Neuronal stem cell (in vitro differentiated cells): Measurements from ENCODE around the gene GMCL1.
"Not testable (repeated sequence)": the region's sequence is repeated elsewhere in the genome, so short reads cannot be mapped to it uniquely, and the experiment has no call there.

ENCODE experiments used
- DNase-seq: peaks from one replicate; pipeline ENCODE4 v3.0.0-alpha.2; 2013; ENCODE audit warnings: low spot score
- H2AFZ ChIP-seq: one replicate; pipeline ENCODE4 v1.6.1; 2013; ENCODE audit warnings: mild to moderate bottlenecking, low read length, inconsistent platforms
- H2AK5ac ChIP-seq: 2 replicates; pipeline ENCODE4 v1.6.1; 2013; ENCODE audit warnings: low read depth, mild to moderate bottlenecking, inconsistent platforms, low read length, moderate library complexity, mixed read lengths
- H2BK120ac ChIP-seq: 2 replicates; pipeline ENCODE4 v1.6.1; 2013; ENCODE audit warnings: low read depth, mild to moderate bottlenecking, inconsistent platforms, low read length, moderate library complexity, mixed read lengths
- H2BK12ac ChIP-seq: one replicate; pipeline ENCODE4 v1.6.1; 2013; ENCODE audit warnings: low read length, inconsistent platforms
- H2BK15ac ChIP-seq: 2 replicates; pipeline ENCODE4 v1.6.1; 2013; ENCODE audit warnings: mild to moderate bottlenecking, low read length, inconsistent platforms, mixed read lengths
- H2BK5ac ChIP-seq: one replicate; pipeline ENCODE4 v1.6.1; 2013; ENCODE audit warnings: inconsistent platforms, mild to moderate bottlenecking, low read length, moderate library complexity
- H3K14ac ChIP-seq: one replicate; pipeline ENCODE4 v1.6.1; 2013; ENCODE audit warnings: low read length, inconsistent platforms
- H3K18ac ChIP-seq: 2 replicates; pipeline ENCODE4 v1.6.1; 2013; ENCODE audit warnings: low read length, inconsistent platforms
- H3K23ac ChIP-seq: 2 replicates; pipeline ENCODE4 v1.6.1; 2013; ENCODE audit warnings: low read depth, mild to moderate bottlenecking, mixed read lengths, low read length, inconsistent platforms; ENCODE audit not compliant: poor library complexity
- H3K27ac ChIP-seq: replicated peaks from 3 replicates; pipeline ENCODE4 v1.5.1; 2013; ENCODE audit warnings: low read length, inconsistent platforms
- H3K27me3 ChIP-seq, 3 experiments: 2 replicates each; pipeline ENCODE4 v1.6.1; 2013; ENCODE audit warnings: low read length in 3 of 3, mild to moderate bottlenecking in 2 of 3, inconsistent platforms in 1 of 3, low read depth in 1 of 3, mixed read lengths in 1 of 3, moderate library complexity in 1 of 3; ENCODE audit not compliant: control insufficient read depth in 3 of 3, insufficient read depth in 3 of 3
- H3K36me3 ChIP-seq, 2 donors: replicated peaks in 1 of 2; 2 replicates each; pipeline ENCODE4 v1.6.1; 2013; ENCODE audit warnings: low read length in 2 of 2; ENCODE audit not compliant: control insufficient read depth in 2 of 2, insufficient read depth in 2 of 2
- H3K4ac ChIP-seq: 2 replicates; pipeline ENCODE4 v1.6.1; 2013; ENCODE audit warnings: inconsistent platforms, mild to moderate bottlenecking, low read length, moderate library complexity
- H3K4me1 ChIP-seq, 2 donors: 1 replicate in 1 of 2; 2 replicates in 1 of 2; pipeline ENCODE4 v1.6.1; 2013; ENCODE audit warnings: low read length in 2 of 2, low read depth in 1 of 2; ENCODE audit not compliant: control insufficient read depth in 2 of 2, insufficient read depth in 1 of 2
- H3K4me2 ChIP-seq: one replicate; pipeline ENCODE4 v1.6.1; 2013; ENCODE audit warnings: mild to moderate bottlenecking, low read length, inconsistent platforms; ENCODE audit not compliant: insufficient read depth, poor library complexity, severe bottlenecking
- H3K4me3 ChIP-seq, 2 donors: 2 replicates each; pipeline ENCODE4 v1.5.1; 2013; ENCODE audit warnings: low read length in 2 of 2, mild to moderate bottlenecking in 2 of 2, inconsistent platforms in 1 of 2, moderate library complexity in 1 of 2
- H3K79me1 ChIP-seq: one replicate; pipeline ENCODE4 v1.6.1; 2013; ENCODE audit warnings: low read depth, mild to moderate bottlenecking, inconsistent platforms, low read length, moderate library complexity
- H3K9ac ChIP-seq: one replicate; pipeline ENCODE4 v1.6.1; 2013; ENCODE audit warnings: mild to moderate bottlenecking, low read depth, low read length, inconsistent platforms; ENCODE audit not compliant: poor library complexity
- H3K9me3 ChIP-seq, 2 donors: replicated peaks in 1 of 2; 2 replicates each; pipeline versions ENCODE3 to v1.6.1; 2013; ENCODE audit warnings: low read length in 2 of 2, mild to moderate bottlenecking in 2 of 2, inconsistent platforms in 1 of 2, low read depth in 1 of 2, mixed read lengths in 1 of 2, moderate library complexity in 1 of 2; ENCODE audit not compliant: control insufficient read depth in 2 of 2, insufficient read depth in 1 of 2
- H4K8ac ChIP-seq: one replicate; pipeline ENCODE4 v1.6.1; 2013; ENCODE audit warnings: low read depth, mild to moderate bottlenecking, inconsistent platforms, low read length, moderate library complexity
- H4K91ac ChIP-seq: one replicate; pipeline ENCODE4 v1.6.1; 2013; ENCODE audit warnings: low read length, low read depth, mild to moderate bottlenecking, inconsistent platforms; ENCODE audit not compliant: poor library complexity
- WGBS, 2 donors: extraction: QIAGEN DNeasy Blood & Tissue Kit; methylation state at CpG; one replicate each; pipeline ENCODE4 v1.1.7; 2013; ENCODE audit warnings: missing lambda C conversion rate in 2 of 2, mixed read lengths in 1 of 2; ENCODE audit not compliant: insufficient read length in 2 of 2, insufficient replicate concordance in 1 of 2; ENCODE audit errors: extremely low coverage in 2 of 2; 5-methylcytosine and 5-hydroxymethylcytosine counted together

GMCL1 gene

DNA sequence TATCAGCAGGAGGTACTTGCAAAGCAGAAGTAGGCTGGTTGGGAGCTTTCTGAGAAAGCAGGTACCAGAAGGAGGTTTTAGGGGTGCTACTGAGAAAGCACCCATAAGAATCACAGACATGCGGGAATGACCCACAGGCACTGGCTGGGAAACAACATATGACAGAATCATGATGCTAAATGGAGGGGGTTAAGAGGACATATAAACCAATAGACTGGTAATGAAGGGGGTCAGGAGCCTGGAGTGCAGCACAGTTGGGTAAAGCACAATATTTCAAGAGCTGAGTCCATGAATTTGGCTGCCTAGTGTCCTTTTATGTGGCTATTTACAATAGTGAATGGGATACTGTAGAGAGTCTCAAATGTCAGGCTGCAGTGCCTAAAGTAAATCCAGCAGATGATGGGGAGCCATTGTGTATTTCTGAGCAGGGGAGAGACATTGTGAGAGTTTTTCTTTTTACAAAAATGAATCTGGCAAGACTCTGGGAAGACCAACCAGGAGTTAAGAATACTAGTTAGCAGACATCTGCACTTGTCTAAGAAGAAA lies 27.6 kb upstream of the GMCL1 start:
- Histone ChIP-seq H3K36me3 (no peaks in the 10 kb centered on the region), H3K9me3 (no peaks in the 10 kb centered on the region), H3K14ac (no peak overlapping the region), H3K18ac (no peak overlapping the region), H3K79me1 (no peaks in the 10 kb centered on the region), H2BK5ac (no peak overlapping the region), H3K4me3 (no peak overlapping the region), H4K91ac (no peak overlapping the region), H3K4ac (no peak overlapping the region), H3K27me3 (peaks cover 0 to 13% (median 0%) of the 10 kb centered on the region in 3 experiments), H2BK15ac (no peak overlapping the region), H4K8ac (no peak overlapping the region), H2BK12ac (no peak overlapping the region), H3K23ac (no peak overlapping the region), H3K4me2 (no peak overlapping the region), H3K4me1 (peaks cover 13 to 17% of the 10 kb centered on the region in 2 donors), H2AK5ac (no peak overlapping the region), H3K27ac (no peak overlapping the region), H2BK120ac (no peak overlapping the region), H3K9ac (no peak overlapping the region), H2AFZ (no peak overlapping the region)
- DNase-seq, result no peak
- no CpG with 5 or more reads among the region's 1 CpG for WGBS, 2 donors

DNA sequence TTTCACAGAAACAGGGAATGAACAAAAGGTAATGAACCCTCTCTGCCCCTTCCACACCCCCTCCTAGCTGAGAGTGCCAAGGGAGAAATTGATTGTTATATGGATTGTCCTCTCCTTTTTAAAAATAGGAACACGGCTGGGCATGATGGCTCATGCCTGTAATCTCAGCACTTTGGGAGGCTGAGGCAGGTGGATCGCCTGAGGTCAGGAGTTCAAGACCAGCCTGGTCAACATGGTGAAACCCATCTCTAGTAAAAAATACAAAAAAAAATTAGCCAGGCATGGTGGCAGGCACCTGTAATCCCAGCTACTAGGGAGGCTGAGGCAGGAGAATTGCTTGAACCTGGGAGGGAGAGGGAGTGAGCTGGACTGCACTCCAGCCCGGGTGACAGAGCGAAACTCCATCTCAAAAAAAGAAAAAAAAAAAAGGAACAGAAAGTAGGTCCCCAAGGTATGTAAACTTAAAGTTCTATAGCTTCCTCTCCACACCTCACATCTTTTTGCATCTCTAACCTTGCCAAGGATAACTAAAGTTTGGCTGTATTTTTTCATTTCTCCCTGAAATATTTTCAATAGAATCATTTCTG lies 26.6 kb upstream of the GMCL1 start:
- H3K4me2 ChIP-seq, H4K91ac ChIP-seq, H2BK120ac ChIP-seq, H3K79me1 ChIP-seq, H3K27me3 ChIP-seq, H2AK5ac ChIP-seq, H2BK5ac ChIP-seq, H3K27ac ChIP-seq, H3K14ac ChIP-seq, H3K23ac ChIP-seq, H3K4ac ChIP-seq, H3K18ac ChIP-seq, DNase-seq, H2AFZ ChIP-seq, H3K36me3 ChIP-seq, H2BK15ac ChIP-seq, H3K4me3 ChIP-seq, H3K9me3 ChIP-seq, H2BK12ac ChIP-seq, H4K8ac ChIP-seq, H3K9ac ChIP-seq: not testable (repeated sequence)
- no CpG with 5 or more reads among the region's 4 CpGs for WGBS, 2 donors
- H3K4me1 ChIP-seq, result peaks cover 11 to 14% of the 10 kb centered on the region in 2 donors

DNA sequence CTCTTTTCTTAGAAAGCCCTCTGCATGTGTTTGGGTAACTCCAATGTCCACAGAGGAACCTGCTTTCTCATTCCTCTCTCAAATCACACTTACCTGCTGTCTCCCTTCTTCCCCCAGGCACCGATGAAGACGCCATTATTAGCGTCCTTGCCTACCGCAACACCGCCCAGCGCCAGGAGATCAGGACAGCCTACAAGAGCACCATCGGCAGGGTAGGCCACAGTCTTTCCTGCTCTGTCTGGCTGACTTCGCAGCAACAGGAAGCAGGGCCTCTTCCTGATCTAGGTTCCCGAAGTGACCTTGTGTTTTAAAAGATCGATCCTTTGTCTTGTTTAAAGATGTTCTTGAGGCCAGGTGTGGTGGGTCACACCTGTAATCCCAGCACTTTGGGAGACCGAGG lies 25.0 kb upstream of the GMCL1 start:
- Histone ChIP-seq H3K4me2 (no peak overlapping the region), H2BK120ac (no peak overlapping the region), H3K79me1 (no peaks in the 10 kb centered on the region), H3K18ac (no peak overlapping the region), H3K4me1 (peaks cover 5 to 6% of the 10 kb centered on the region in 2 donors), H3K9me3 (no peaks in the 10 kb centered on the region), H2BK12ac (peak overlapping the region; percentile 75), H3K14ac (no peak overlapping the region), H3K36me3 (no peaks in the 10 kb centered on the region), H4K91ac (no peak overlapping the region), H3K4me3 (no peak overlapping the region), H2BK5ac (no peak overlapping the region), H3K4ac (no peak overlapping the region), H4K8ac (no peak overlapping the region), H3K27ac (no peak overlapping the region), H3K9ac (no peak overlapping the region), H2AK5ac (no peak overlapping the region), H2AFZ (no peak overlapping the region), H3K27me3 (peaks cover 0 to 9% (median 0%) of the 10 kb centered on the region in 3 experiments), H2BK15ac (no peak overlapping the region), H3K23ac (peak overlapping the region; percentile 52)
- no CpG with 5 or more reads among the region's 11 CpGs for whole genome bisulfite sequencing, 2 donors
- no peak for DNase-seq

DNA sequence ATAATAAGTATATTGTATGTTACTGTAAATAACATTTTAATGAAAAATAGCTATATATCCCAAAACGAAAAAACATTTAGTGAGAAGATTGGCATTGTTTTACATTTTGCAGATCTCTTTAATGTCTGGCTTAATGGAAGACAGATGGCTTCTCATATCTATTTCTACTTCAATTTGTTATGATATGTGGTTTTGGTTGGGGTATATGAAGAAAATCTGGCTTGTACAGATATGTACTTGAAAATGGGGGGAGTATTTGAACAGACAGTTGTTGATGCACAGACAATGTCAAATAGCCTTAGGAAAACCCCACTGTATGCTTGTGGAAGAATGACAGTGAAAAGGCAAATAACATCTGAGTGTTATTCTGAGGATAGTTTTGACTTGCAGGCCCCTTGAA lies 23.6 kb upstream of the GMCL1 start:
- no peak overlapping the region for H4K8ac ChIP-seq
- no peak overlapping the region for H3K23ac ChIP-seq
- H2BK120ac ChIP-seq, result no peak overlapping the region
- peaks cover 0 to 7% (median 0%) of the 10 kb centered on the region in 3 experiments for H3K27me3 ChIP-seq
- no peak overlapping the region for H3K27ac ChIP-seq
- H3K4me2 ChIP-seq, result no peak overlapping the region
- peaks cover 4 to 5% of the 10 kb centered on the region in 2 donors for H3K4me1 ChIP-seq
- no peaks in the 10 kb centered on the region for H3K79me1 ChIP-seq
- H3K36me3 ChIP-seq, result no peaks in the 10 kb centered on the region
- H2BK5ac ChIP-seq, result no peak overlapping the region
- H2BK12ac ChIP-seq, result no peak overlapping the region
- no peak overlapping the region for H3K14ac ChIP-seq
- no peak overlapping the region for H3K9ac ChIP-seq
- no peak overlapping the region for H2AFZ ChIP-seq
- no peak overlapping the region for H2AK5ac ChIP-seq
- no peaks in the 10 kb centered on the region for H3K9me3 ChIP-seq
- H4K91ac ChIP-seq, result no peak overlapping the region
- no peak overlapping the region for H2BK15ac ChIP-seq
- H3K18ac ChIP-seq, result no peak overlapping the region
- no peak overlapping the region for H3K4ac ChIP-seq
- no peak for DNase-seq
- WGBS, 2 donors, result no CpG with 5 or more reads among the region's 1 CpG
- H3K4me3 ChIP-seq, result no peak overlapping the region
